Loucy (cell line): ENCODE data around the gene ZC3HAV1.
A peak's percentile ranks its signal among the peaks of the same experiment; 100 is the strongest.

ENCODE experiments used
- H2AFZ ChIP-seq: fragments of 200-600 bp; sonication (generic); 2 replicates; pipeline ENCODE4 v1.6.0; 2016; ENCODE audit warnings: antibody characterized with exemption, mild to moderate bottlenecking, low read length, moderate library complexity
- H3F3A ChIP-seq: fragments of 200-600 bp; 2 replicates; pipeline ENCODE4 v1.6.0; 2016; ENCODE audit warnings: antibody characterized with exemption, low read depth, mild to moderate bottlenecking
- H3K27me3 ChIP-seq: fragments of 200-600 bp; sonication (generic); 2 replicates; pipeline ENCODE4 v1.6.1; 2014; ENCODE audit warnings: low read length, mild to moderate bottlenecking; ENCODE audit not compliant: insufficient read depth, poor library complexity, severe bottlenecking
- H3K36me3 ChIP-seq: fragments of 200-600 bp; sonication (generic); 2 replicates; pipeline ENCODE4 v1.6.1; 2016; ENCODE audit warnings: low read length; ENCODE audit not compliant: insufficient read depth
- H3K4me1 ChIP-seq: fragments of 200-600 bp; sonication (generic); 2 replicates; pipeline ENCODE4 v1.5.1; 2014; ENCODE audit warnings: low read length, mild to moderate bottlenecking; ENCODE audit not compliant: insufficient read depth, poor library complexity, severe bottlenecking
- H3K4me2 ChIP-seq: fragments of 200-600 bp; sonication (generic); 2 replicates; pipeline ENCODE4 v1.6.0; 2014; ENCODE audit warnings: antibody characterized with exemption, low read length, low read depth, mild to moderate bottlenecking; ENCODE audit not compliant: poor library complexity, severe bottlenecking
- H3K4me3 ChIP-seq: fragments of 200-600 bp; sonication (generic); 2 replicates; pipeline ENCODE4 v1.5.1; 2014; ENCODE audit warnings: low read length, mild to moderate bottlenecking, mixed read lengths; ENCODE audit not compliant: poor library complexity, severe bottlenecking
- H3K79me2 ChIP-seq: fragments of 200-600 bp; sonication (generic); 2 replicates; pipeline ENCODE4 v1.6.1; 2014; ENCODE audit warnings: low read length; ENCODE audit not compliant: insufficient read depth
- H3K9ac ChIP-seq: fragments of 200-600 bp; sonication (generic); 2 replicates; pipeline ENCODE4 v1.6.0; 2014; ENCODE audit warnings: mild to moderate bottlenecking, low read depth, low read length, moderate library complexity; ENCODE audit not compliant: poor library complexity, severe bottlenecking
- H3K9me2 ChIP-seq: fragments of 200-600 bp; sonication (generic); replicated peaks from 2 replicates; pipeline ENCODE4 v1.6.1; 2016; ENCODE audit warnings: low read depth, low read length, mixed read lengths
- H3K9me3 ChIP-seq: fragments of 200-600 bp; sonication (generic); 2 replicates; pipeline ENCODE4 v1.6.1; 2014; ENCODE audit warnings: mild to moderate bottlenecking, antibody characterized with exemption, low read length, low read depth; ENCODE audit not compliant: insufficient read depth
- H4K20me1 ChIP-seq: fragments of 200-600 bp; sonication (generic); 2 replicates; pipeline ENCODE4 v1.6.0; 2014; ENCODE audit warnings: antibody characterized with exemption, low read length, mild to moderate bottlenecking; ENCODE audit not compliant: insufficient read depth, poor library complexity, severe bottlenecking
- EZH2phosphoT487 ChIP-seq: fragments of 200-600 bp; IDR thresholded peaks from 2 replicates; pipeline ENCODE4 v1.6.1; 2018; ENCODE audit warnings: antibody characterized with exemption, mild to moderate bottlenecking, moderate library complexity, borderline replicate concordance
- TF ChIP-seq, protein P1 (sequence below): fragments of 200-600 bp; sonication (generic); conservative IDR thresholded peaks from 2 replicates; pipeline ENCODE4 v1.5.1; 2014; ENCODE audit warnings: mild to moderate bottlenecking, antibody characterized with exemption, low read length

The ZC3HAV1 gene

DNA sequence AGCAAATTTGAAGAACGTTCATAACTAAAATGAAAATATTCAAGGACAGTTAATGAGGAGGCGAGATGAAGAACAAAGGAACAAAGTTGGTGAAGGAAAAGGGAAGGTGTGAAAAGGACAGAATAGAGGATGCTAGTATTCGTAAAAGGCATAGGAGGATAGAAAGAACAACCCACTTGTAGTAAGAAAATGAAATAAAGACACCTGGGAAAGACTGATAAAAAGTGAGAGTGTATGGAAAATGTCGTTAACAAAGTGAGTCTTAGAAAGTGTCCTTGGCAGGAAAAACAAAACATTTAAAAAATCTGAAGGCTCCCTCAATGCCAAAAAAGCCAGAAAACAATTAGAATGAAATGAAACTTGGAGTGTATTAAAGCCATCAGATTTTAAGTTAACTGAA is 29.6 kb upstream of the ZC3HAV1 start:
- Histone ChIP-seq H3K9me3 (no peaks in the 10 kb centered on the region), H3K4me2 (no peak overlapping the region), H3K4me3 (no peak overlapping the region), H3K9ac (no peak overlapping the region), H3K36me3 (no peaks in the 10 kb centered on the region), H3K4me1 (peaks cover 2% of the 10 kb centered on the region), H3K27me3 (no peaks in the 10 kb centered on the region), H3K9me2 (no peaks in the 10 kb centered on the region), H3F3A (no peaks in the 10 kb centered on the region), H3K79me2 (no peaks in the 10 kb centered on the region), H2AFZ (no peak overlapping the region), H4K20me1 (no peaks in the 10 kb centered on the region)
- TF ChIP-seq, protein P1, sequence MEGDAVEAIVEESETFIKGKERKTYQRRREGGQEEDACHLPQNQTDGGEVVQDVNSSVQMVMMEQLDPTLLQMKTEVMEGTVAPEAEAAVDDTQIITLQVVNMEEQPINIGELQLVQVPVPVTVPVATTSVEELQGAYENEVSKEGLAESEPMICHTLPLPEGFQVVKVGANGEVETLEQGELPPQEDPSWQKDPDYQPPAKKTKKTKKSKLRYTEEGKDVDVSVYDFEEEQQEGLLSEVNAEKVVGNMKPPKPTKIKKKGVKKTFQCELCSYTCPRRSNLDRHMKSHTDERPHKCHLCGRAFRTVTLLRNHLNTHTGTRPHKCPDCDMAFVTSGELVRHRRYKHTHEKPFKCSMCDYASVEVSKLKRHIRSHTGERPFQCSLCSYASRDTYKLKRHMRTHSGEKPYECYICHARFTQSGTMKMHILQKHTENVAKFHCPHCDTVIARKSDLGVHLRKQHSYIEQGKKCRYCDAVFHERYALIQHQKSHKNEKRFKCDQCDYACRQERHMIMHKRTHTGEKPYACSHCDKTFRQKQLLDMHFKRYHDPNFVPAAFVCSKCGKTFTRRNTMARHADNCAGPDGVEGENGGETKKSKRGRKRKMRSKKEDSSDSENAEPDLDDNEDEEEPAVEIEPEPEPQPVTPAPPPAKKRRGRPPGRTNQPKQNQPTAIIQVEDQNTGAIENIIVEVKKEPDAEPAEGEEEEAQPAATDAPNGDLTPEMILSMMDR, result no peak
- TF ChIP-seq EZH2phosphoT487, result no peak

GRCh38 chr7:139133335-139134139 is 24.0 kb upstream of the ZC3HAV1 start:
- Histone ChIP-seq H3K27me3 (no peaks in the 10 kb centered on the region), H3K4me2 (peak overlapping the region; percentile 90), H3K4me1 (peaks cover 8% of the 10 kb centered on the region), H3F3A (no peaks in the 10 kb centered on the region), H2AFZ (peak overlapping the region; percentile 88), H4K20me1 (no peaks in the 10 kb centered on the region), H3K9me2 (no peaks in the 10 kb centered on the region), H3K4me3 (peak overlapping the region; percentile 78), H3K9me3 (no peaks in the 10 kb centered on the region), H3K79me2 (no peaks in the 10 kb centered on the region), H3K9ac (peak overlapping the region; percentile 57), H3K36me3 (no peaks in the 10 kb centered on the region)
- TF ChIP-seq, protein P1, result no peak

GRCh38 chr7:139132887-139133286 is 23.4 kb upstream of the ZC3HAV1 start:
- no peaks in the 10 kb centered on the region for H3K9me2 ChIP-seq
- no peaks in the 10 kb centered on the region for H3K79me2 ChIP-seq
- no peaks in the 10 kb centered on the region for H3F3A ChIP-seq
- H3K4me3 ChIP-seq, result peak overlapping the region; percentile 78
- TF ChIP-seq, protein P1, result no peak
- no peaks in the 10 kb centered on the region for H3K27me3 ChIP-seq
- H3K9me3 ChIP-seq, result no peaks in the 10 kb centered on the region
- peak overlapping the region; percentile 88 for H2AFZ ChIP-seq
- no peaks in the 10 kb centered on the region for H3K36me3 ChIP-seq
- H3K4me2 ChIP-seq, result peak overlapping the region; percentile 90
- H3K4me1 ChIP-seq, result peaks cover 8% of the 10 kb centered on the region
- peak overlapping the region; percentile 57 for H3K9ac ChIP-seq
- no peaks in the 10 kb centered on the region for H4K20me1 ChIP-seq
